LNCAP (cell line): ENCODE data around the gene CSRP3.

Experiments used
- TF ChIP-seq, protein P1 (sequence below): fragments of 450-650 bp; IDR thresholded peaks from 2 replicates; pipeline ENCODE4 v1.5.1; 2017; ENCODE audit warnings: mild to moderate bottlenecking

The CSRP3 gene

DNA sequence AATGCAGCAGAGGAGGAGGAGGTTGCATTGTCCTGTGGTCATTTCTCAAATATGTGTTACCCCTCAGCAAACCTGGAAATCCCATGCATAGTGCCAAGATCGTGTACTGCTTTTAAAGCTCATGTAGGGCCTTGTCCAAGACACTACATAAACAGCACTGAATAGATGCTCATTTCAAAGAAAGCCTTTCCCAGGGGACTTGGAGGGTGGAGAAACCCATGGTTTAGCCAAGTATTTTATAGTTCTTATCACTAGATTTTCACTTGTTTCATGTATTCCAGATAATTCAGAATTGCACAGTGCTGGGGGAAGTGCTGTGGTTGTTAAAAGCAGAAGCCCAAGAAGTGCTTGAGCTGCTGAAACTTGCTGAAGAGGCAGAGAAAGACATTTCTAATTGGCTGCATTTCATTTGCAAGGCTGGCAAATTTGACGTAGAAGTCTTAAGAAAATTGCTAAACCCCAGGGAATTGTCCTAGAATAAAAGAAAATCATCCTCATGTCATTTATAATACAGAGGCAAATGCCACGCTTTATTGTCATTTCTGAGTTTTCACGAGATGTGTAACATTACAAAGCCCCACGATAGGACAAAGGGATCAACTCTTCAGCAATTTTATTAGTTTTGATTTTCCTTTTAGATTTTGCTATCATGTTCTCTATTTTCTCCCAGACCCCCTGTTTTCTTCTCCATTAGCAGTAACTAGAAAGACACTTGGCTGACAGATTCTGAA lies 20.1 kb downstream of the CSRP3 start:
- TF ChIP-seq, protein P1, sequence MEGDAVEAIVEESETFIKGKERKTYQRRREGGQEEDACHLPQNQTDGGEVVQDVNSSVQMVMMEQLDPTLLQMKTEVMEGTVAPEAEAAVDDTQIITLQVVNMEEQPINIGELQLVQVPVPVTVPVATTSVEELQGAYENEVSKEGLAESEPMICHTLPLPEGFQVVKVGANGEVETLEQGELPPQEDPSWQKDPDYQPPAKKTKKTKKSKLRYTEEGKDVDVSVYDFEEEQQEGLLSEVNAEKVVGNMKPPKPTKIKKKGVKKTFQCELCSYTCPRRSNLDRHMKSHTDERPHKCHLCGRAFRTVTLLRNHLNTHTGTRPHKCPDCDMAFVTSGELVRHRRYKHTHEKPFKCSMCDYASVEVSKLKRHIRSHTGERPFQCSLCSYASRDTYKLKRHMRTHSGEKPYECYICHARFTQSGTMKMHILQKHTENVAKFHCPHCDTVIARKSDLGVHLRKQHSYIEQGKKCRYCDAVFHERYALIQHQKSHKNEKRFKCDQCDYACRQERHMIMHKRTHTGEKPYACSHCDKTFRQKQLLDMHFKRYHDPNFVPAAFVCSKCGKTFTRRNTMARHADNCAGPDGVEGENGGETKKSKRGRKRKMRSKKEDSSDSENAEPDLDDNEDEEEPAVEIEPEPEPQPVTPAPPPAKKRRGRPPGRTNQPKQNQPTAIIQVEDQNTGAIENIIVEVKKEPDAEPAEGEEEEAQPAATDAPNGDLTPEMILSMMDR = no peak

DNA sequence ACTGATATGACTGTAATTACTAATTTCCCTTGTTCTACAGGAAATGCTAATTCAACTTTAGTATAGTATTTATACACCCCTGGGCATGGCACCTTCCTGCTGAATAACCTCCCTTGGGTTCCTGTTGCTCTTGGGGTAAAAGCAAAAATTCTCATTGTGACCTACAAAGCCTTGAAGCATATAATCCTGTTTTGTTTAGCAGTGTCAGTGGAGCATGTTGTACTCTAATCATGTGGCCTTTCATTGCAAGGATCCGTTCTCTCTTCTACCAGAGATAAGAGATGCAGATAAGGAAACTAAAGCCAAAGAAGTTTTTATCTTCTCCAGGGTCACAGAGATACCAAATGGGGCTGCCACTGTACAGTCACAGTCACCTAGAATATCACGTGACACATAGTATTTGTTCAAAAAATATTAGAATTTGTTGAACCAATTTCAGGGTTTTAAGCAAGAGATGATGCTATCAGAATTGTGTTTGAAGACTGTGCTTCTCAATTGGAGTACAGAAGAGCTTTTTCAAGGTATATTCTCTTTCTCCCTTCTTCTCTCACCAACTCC lies 25.1 kb downstream of the CSRP3 start:
- TF ChIP-seq, protein P1 = no peak

DNA sequence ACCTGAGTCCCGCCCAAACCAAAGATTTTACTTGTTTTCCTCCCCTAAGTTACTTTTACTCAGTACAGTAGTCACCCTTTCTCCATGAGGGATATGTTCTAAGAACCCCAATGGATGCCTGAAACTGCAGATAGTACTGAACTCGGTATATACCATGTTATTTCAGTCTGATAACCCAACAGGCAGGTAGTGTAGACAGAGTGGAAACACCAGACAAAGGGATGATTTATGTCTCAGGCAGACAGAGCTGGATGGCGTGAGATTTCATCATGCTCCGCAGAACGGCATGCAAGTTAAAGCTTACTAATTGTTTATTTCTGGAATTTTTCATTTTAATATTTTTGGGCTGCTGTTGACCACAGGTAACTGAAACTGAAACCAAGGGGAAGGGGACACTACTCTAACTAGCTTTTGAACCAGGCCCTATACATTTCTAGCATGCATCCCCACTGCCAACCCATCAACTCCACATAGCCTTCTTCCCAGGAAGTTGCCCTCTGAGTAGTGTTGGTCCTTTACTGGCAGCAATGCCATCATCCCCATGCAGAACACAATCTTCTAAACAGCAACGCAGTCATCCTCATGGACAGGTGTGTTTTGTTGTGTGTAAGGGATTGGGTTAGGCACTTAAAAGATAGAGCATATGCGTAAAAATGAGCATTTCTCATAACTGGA lies 27.7 kb downstream of the CSRP3 start:
- TF ChIP-seq, protein P1 = no peak

DNA sequence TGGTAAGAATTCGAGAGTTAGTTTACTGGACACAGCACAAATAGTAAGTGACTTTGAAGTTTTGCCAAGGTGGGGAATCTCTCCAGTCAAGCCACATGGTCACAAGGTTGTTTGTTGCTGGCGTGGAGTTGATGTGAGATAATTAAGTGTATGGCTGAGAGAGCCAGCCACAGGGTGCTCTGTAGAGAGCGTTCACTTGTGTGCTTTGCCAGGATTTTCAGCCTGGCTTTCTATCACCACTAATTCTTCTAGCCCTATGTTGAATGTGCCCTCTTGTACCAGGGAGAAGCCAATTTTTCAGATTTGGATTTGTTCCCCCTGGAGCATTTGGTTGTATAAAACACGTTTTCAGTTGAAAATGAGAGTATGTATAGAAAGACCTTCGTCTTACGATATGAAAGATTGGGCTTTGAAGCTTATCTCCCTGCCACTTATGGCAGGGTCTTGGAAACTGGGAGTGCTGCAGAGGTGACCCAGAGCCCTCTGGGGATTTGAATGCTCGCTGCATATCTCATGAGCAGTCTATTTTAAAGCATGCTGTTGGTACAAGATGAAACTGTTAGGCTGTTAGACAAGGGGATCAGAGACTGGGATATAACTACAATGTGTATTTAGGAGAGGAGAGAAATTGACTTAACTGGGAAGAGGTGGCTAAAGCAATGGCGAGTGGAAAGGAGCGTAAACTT lies 28.6 kb downstream of the CSRP3 start:
- TF ChIP-seq, protein P1 = no peak

DNA sequence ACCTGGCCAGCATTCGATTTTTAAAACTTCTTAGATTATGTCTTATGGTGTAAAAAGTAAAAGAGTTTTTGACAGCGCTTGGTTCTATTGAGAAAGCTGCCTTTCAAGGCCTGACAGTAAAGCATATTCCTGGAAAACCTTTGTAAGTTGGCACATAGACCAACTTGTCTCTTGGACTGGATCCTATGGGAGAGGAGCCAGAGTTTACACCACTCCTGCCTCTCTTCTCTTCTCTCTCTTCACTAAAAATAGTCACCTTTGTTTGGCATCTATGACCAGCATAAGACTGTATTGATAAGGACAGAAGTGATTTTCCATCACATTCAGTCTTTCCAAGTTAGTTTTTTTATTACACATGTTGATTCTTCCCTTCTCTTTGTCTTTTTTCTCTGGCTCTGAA lies 33.7 kb downstream of the CSRP3 start:
- TF ChIP-seq, protein P1 = no peak

DNA sequence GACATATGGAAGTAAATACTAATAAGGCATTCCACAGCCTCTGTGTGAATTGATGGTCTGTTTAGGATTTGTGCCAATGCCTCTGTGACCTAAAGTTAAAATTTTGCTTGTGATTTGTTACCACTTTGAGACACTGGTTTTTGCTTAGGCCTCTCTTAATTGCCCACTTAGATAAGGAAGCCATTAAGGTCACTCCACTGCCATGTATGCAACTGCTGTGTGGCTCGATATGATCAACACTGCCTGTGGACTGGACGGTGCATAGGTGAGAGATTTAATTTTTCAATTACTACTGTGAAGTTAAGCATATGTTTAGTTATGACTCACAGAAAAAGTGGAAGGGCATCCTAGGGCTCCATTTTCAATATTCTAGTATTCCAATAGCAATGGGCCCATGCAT lies 36.9 kb downstream of the CSRP3 start:
- TF ChIP-seq, protein P1 = no peak

DNA sequence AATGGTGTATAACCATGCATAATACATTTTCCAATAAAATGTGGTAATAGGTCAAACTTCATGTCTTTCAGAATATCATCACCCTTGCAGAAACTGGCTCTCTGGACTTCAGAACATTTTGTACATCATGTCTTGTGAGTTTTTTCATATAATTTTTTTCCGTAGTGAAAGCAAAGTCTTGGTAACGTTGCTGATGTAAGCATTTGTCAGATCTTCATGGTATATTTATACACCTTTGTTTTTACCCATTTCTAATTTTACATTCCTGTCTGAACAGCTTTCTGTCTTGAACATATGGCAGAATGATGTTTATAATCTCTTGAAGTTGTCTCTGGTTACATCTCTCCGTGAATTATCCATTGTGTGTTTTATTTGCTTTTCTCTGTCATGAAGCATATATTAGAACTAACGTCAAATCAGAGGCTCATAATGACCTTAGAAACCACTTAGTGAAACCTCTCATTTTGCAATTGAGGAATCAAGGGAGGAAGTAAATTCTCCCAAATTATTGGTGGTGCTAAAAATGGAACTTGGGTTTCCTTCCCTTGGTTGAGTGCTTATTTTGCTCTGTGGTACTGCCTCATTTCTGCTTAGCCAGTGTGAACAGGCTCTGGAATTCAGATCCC lies 37.4 kb downstream of the CSRP3 start:
- TF ChIP-seq, protein P1 = no peak
